H9 (cell line): ENCODE results near the gene FLT1. TPM values are rescaled to one million over a fixed set of nuclear protein-coding genes. Genes with fewer than 3 reads are reported as not detected.

Experiments used
- DNase-seq: peaks from one replicate; pipeline ENCODE4 v3.0.0-alpha.2; 2017
- H2AFZ ChIP-seq: one replicate; pipeline ENCODE4 v1.6.1; 2013; ENCODE audit warnings: mild to moderate bottlenecking, low read length, control low read depth, moderate library complexity
- H2AK5ac ChIP-seq: 2 replicates; pipeline ENCODE4 v1.6.1; 2013; ENCODE audit warnings: low read length, control low read depth, mixed read lengths; ENCODE audit not compliant: insufficient read length
- H2BK120ac ChIP-seq: one replicate; pipeline ENCODE4 v1.6.1; 2013; ENCODE audit warnings: low read depth, mild to moderate bottlenecking, low read length, control low read depth, inconsistent platforms; ENCODE audit not compliant: poor library complexity, severe bottlenecking
- H2BK12ac ChIP-seq: 2 replicates; pipeline ENCODE4 v1.6.1; 2013; ENCODE audit warnings: low read length, control low read depth, mixed read lengths, low read depth; ENCODE audit not compliant: insufficient read length
- H2BK15ac ChIP-seq: 2 replicates; pipeline ENCODE4 v1.6.1; 2013; ENCODE audit warnings: low read depth, low read length, control low read depth
- H2BK20ac ChIP-seq: one replicate; pipeline ENCODE4 v1.6.1; 2013; ENCODE audit warnings: low read depth, mild to moderate bottlenecking, low read length, control low read depth, inconsistent platforms; ENCODE audit not compliant: poor library complexity, severe bottlenecking
- H2BK5ac ChIP-seq: 2 replicates; pipeline ENCODE4 v1.6.1; 2013; ENCODE audit warnings: low read length, control low read depth, mixed read lengths; ENCODE audit not compliant: insufficient read length
- H3K14ac ChIP-seq: 2 replicates; pipeline ENCODE4 v1.6.1; 2013; ENCODE audit warnings: low read length, control low read depth; ENCODE audit not compliant: insufficient read depth
- H3K18ac ChIP-seq: 2 replicates; pipeline ENCODE4 v1.6.1; 2013; ENCODE audit warnings: low read depth, mild to moderate bottlenecking, mixed read lengths, low read length, control low read depth; ENCODE audit not compliant: insufficient read length
- H3K23ac ChIP-seq: 2 replicates; pipeline ENCODE4 v1.6.1; 2013; ENCODE audit warnings: low read length, control low read depth, mixed read lengths, low read depth; ENCODE audit not compliant: insufficient read length
- H3K23me2 ChIP-seq: 2 replicates; pipeline ENCODE4 v1.6.1; 2013; ENCODE audit warnings: low read depth, mild to moderate bottlenecking, mixed read lengths, low read length, control low read depth; ENCODE audit not compliant: insufficient read length, poor library complexity, severe bottlenecking
- H3K27ac ChIP-seq: 2 replicates; pipeline ENCODE4 v1.5.1; 2013; ENCODE audit warnings: low read length, control low read depth, mixed read lengths, low read depth; ENCODE audit not compliant: insufficient read length
- H3K27me3 ChIP-seq: 2 replicates; pipeline ENCODE4 v1.6.1; 2013; ENCODE audit warnings: low read length, control low read depth, inconsistent platforms; ENCODE audit not compliant: insufficient read depth
- H3K4ac ChIP-seq: 2 replicates; pipeline ENCODE4 v1.6.1; 2013; ENCODE audit warnings: low read depth, mild to moderate bottlenecking, control low read depth, inconsistent platforms, low read length, moderate library complexity
- H3K4me1 ChIP-seq: 2 replicates; pipeline ENCODE4 v1.6.1; 2013; ENCODE audit warnings: low read length, control low read depth, inconsistent platforms; ENCODE audit not compliant: insufficient read depth
- H3K4me2 ChIP-seq: 2 replicates; pipeline ENCODE4 v1.6.1; 2013; ENCODE audit warnings: low read length, control low read depth, mixed read lengths; ENCODE audit not compliant: insufficient read length, insufficient read depth
- H3K56ac ChIP-seq: 2 replicates; pipeline ENCODE4 v1.6.1; 2013; ENCODE audit warnings: low read depth, mild to moderate bottlenecking, mixed read lengths, low read length, control low read depth; ENCODE audit not compliant: insufficient read length
- H3K79me1 ChIP-seq: 2 replicates; pipeline ENCODE4 v1.6.1; 2013; ENCODE audit warnings: low read depth, mild to moderate bottlenecking, moderate library complexity, low read length, control low read depth, inconsistent platforms; ENCODE audit not compliant: insufficient read depth, poor library complexity, severe bottlenecking
- H3K79me2 ChIP-seq: 2 replicates; pipeline ENCODE4 v1.6.1; 2013; ENCODE audit warnings: low read length, control low read depth, inconsistent platforms; ENCODE audit not compliant: insufficient read depth
- H3K9ac ChIP-seq: 2 replicates; pipeline ENCODE4 v1.6.1; 2013; ENCODE audit warnings: low read length, control low read depth, mixed read lengths; ENCODE audit not compliant: insufficient read length; ENCODE audit errors: extremely low read depth
- H3K9me3 ChIP-seq: one replicate; pipeline ENCODE4 v1.6.1; 2013; ENCODE audit warnings: low read depth, low read length, inconsistent platforms; ENCODE audit not compliant: control insufficient read depth
- H3T11ph ChIP-seq: one replicate; pipeline ENCODE4 v1.6.1; 2013; ENCODE audit warnings: mild to moderate bottlenecking, low read length, control low read depth, inconsistent platforms
- H4K20me1 ChIP-seq: one replicate; pipeline ENCODE4 v1.6.1; 2013; ENCODE audit not compliant: control insufficient read depth, insufficient read length, insufficient read depth
- H4K5ac ChIP-seq: 2 replicates; pipeline ENCODE4 v1.6.1; 2013; ENCODE audit warnings: low read depth, mild to moderate bottlenecking, mixed read lengths, low read length, control low read depth; ENCODE audit not compliant: insufficient read length
- H4K8ac ChIP-seq: replicated peaks from 2 replicates; pipeline ENCODE4 v1.6.1; 2013; ENCODE audit warnings: low read length, control low read depth, mixed read lengths, low read depth; ENCODE audit not compliant: insufficient read length
- H4K91ac ChIP-seq: 2 replicates; pipeline ENCODE4 v1.6.1; 2013; ENCODE audit warnings: low read depth, mild to moderate bottlenecking, moderate library complexity, mixed read lengths, low read length, control low read depth; ENCODE audit not compliant: insufficient read length
- H3K27ac Mint-ChIP-seq, 3 experiments: 2 replicates in 2 of 3; 3 replicates in 1 of 3; pipeline ENCODE4 v1.8.0; 2020 to 2021; ENCODE audit warnings: mixed read lengths in 3 of 3, mild to moderate bottlenecking in 1 of 3, moderate library complexity in 1 of 3
- H3K27me3 Mint-ChIP-seq: 2 replicates; pipeline ENCODE4 v1.8.0; 2021; ENCODE audit warnings: low read depth, mild to moderate bottlenecking, moderate library complexity, mixed read lengths
- H3K36me3 Mint-ChIP-seq, 3 experiments: 2 replicates in 2 of 3; 3 replicates in 1 of 3; pipeline ENCODE4 v1.8.0; 2020 to 2021; ENCODE audit warnings: low read depth in 3 of 3, mixed read lengths in 3 of 3; ENCODE audit not compliant: insufficient read depth in 1 of 3
- H3K4me1 Mint-ChIP-seq, 2 experiments: 2 replicates each; pipeline ENCODE4 v1.8.0; 2020; ENCODE audit warnings: mixed read lengths in 2 of 2
- H3K4me3 Mint-ChIP-seq, 2 experiments: 2 replicates in 1 of 2; 3 replicates in 1 of 2; pipeline ENCODE4 v1.8.0; 2020 to 2021; ENCODE audit warnings: mild to moderate bottlenecking in 2 of 2, mixed read lengths in 2 of 2, moderate library complexity in 1 of 2
- H3K9me3 Mint-ChIP-seq, 2 experiments: 2 replicates in 1 of 2; 3 replicates in 1 of 2; pipeline ENCODE4 v1.8.0; 2020; ENCODE audit warnings: mild to moderate bottlenecking in 2 of 2, mixed read lengths in 2 of 2, moderate library complexity in 1 of 2
- CTCF ChIP-seq: fragments of 200-600 bp; sonication (generic); conservative IDR thresholded peaks from 3 replicates; pipeline ENCODE4 v1.8.0; 2021; ENCODE audit warnings: antibody characterized with exemption, mild to moderate bottlenecking
- WGBS: extraction: QIAGEN DNeasy Blood & Tissue Kit; methylation state at CpG from one replicate; pipeline ENCODE4 v1.1.7; 2013; ENCODE audit warnings: missing lambda C conversion rate, low lambda C conversion rate, mixed read lengths; ENCODE audit not compliant: insufficient read length; ENCODE audit errors: extremely low coverage; 5-methylcytosine and 5-hydroxymethylcytosine counted together
- total RNA-seq: library from RNA; stranded (reverse); gene quantifications from 2 replicates; pipeline ENCODE4 v1.2.1, GENCODE V29; 2021

FLT1 gene
- total RNA-seq, 1 experiment from 2014 or later = 84.1 TPM

DNA sequence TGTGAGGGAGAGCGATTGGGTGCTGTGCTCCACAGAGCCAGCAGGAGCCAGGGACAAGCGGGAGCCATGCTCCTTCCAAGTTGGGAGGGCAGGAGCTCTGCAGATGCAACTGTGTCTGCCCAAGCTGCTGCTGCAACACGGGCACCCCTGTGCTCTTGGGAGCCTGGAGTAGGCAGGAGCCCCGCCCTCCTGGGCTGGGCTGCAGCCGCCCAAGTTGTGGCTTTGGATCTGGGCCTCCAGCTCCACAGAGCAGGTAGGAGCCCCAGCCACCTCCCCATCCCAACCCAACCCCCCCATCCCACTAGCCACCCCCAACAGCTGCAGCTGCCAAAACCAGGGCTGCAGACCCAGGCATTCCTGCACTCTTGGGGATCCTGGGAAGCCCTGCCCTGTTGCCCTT is 39.9 kb upstream of the FLT1 start:
- no peak for DNase-seq
- no peak overlapping the region for H2AFZ ChIP-seq

More for the DNA sequence above, 39.9 kb upstream of the FLT1 start:
- Histone ChIP-seq H2BK20ac (no peak overlapping the region), H3K27me3 (no peaks in the 10 kb centered on the region; the same call in 1 of the 2 replicates), H3K79me1 (no peaks in the 10 kb centered on the region), H2BK120ac (no peak overlapping the region), H3K18ac (no peak overlapping the region), H2BK12ac (no peak overlapping the region), H3K23ac (no peak overlapping the region), H3T11ph (no peak overlapping the region), H3K9ac (no peak overlapping the region), H3K4ac (no peak overlapping the region), H3K23me2 (peaks cover 17% of the 10 kb centered on the region), H3K4me2 (no peak overlapping the region), H4K8ac (no peak overlapping the region), H3K79me2 (no peaks in the 10 kb centered on the region), H3K14ac (no peak overlapping the region), H3K56ac (no peak overlapping the region), H2AK5ac (no peak overlapping the region), H2BK5ac (no peak overlapping the region), H3K4me1 (peaks cover 8% of the 10 kb centered on the region; the same call in 1 of the 2 replicates), H4K91ac (no peak overlapping the region), H4K20me1 (no peaks in the 10 kb centered on the region), H3K27ac (no peak overlapping the region), H3K9me3 (no peaks in the 10 kb centered on the region), H2BK15ac (no peak overlapping the region), H4K5ac (no peak overlapping the region)
- H3K27me3 Mint-ChIP-seq = peaks cover 28% of the 10 kb centered on the region
- no peak for TF ChIP-seq CTCF
- H3K36me3 Mint-ChIP-seq = peaks cover 0 to 10% (median 6%) of the 10 kb centered on the region in 3 experiments; a peak in 4 of 7 replicates
- H3K27ac Mint-ChIP-seq = no peak overlapping the region
- peaks cover 3 to 20% of the 10 kb centered on the region in 2 experiments; a peak in 4 of 5 replicates for H3K9me3 Mint-ChIP-seq
- no CpG with 5 or more reads among the region's 5 CpGs for WGBS
- peaks cover 5 to 12% of the 10 kb centered on the region in 2 experiments for H3K4me1 Mint-ChIP-seq
- no peak overlapping the region for H3K4me3 Mint-ChIP-seq
